Activated naive CD4-positive, alpha-beta T cell treated with anti-CD3 and anti-CD28 coated beads, Interleukin-2, amount 50 U/mL, for 72 hours (primary cell): Measurements from ENCODE around the gene PAM. TPM values are rescaled to one million over a fixed set of nuclear protein-coding genes. Genes with fewer than 3 reads are reported as not detected.
A peak's percentile ranks its signal among the peaks of the same experiment; 100 is the strongest.
"Not testable (repeated sequence)": the region's sequence is repeated elsewhere in the genome, so short reads cannot be mapped to it uniquely, and the experiment has no call there.

ENCODE experiments used
- ATAC-seq, 2 donors: fragments of 150-1000 bp; cut with Tn5 transposase; 2 replicates each; pipeline ENCODE4 v1.10.0; 2021; ENCODE audit warnings: mild to moderate bottlenecking in 2 of 2, moderate library complexity in 2 of 2
- DNase-seq, 2 donors: peaks; one replicate each; pipeline ENCODE4 v3.0.0; 2021 to 2022; ENCODE audit warnings: low spot score in 2 of 2
- H3K27ac Mint-ChIP-seq, 2 donors: one replicate each; pipeline ENCODE4 v1.8.0; 2022; ENCODE audit warnings: mild to moderate bottlenecking in 2 of 2, mixed read lengths in 2 of 2
- H3K36me3 Mint-ChIP-seq, 2 donors: one replicate each; pipeline ENCODE4 v1.8.0; 2022; ENCODE audit warnings: mixed read lengths in 2 of 2
- H3K9me3 Mint-ChIP-seq, 2 donors: one replicate each; pipeline ENCODE4 v1.8.0; 2022; ENCODE audit warnings: mixed read lengths in 2 of 2
- total RNA-seq, 2 donors: library from RNA; stranded (reverse); gene quantifications; one replicate each; pipeline ENCODE4 v1.2.3, GENCODE V29; 2022

The PAM gene
- total RNA-seq, 2 donors from 2014 or later, result 14.2 to 88.0 TPM

DNA sequence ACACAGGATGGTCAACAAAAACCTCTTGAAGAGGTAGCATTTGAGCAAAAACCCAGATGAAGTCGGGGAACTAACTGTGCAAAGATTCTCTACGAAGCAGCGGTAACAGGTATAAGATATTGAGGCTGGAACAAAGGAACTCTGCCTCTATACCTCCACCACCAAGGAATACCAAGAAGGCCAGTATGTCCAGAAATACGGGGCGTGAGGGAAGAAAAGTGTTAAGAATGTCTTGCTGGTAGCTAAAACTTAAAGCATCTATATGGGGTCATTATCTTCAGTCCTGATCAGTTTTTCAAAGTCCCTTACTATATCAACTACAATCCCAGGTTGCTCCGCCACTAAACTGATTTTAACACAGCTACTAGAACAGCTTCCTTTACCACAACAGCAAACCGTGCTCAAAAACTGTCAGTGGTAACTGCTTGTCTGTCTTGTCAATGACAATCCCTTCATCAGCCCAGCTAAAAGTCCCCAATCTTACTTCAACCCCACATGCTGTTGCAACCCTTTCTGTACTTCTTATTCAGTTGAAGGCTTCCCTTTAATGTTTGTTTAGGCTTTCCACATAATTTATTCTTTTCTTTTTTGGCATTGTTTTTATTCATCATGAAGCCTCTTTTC lies 9.4 kb downstream of the PAM start:
- Mint-ChIP-seq H3K27ac (peak overlapping the region; percentile 31 to 56), H3K9me3 (no peaks in the 10 kb centered on the region), H3K36me3 (peaks cover 5 to 25% of the 10 kb centered on the region in 2 donors)
- no peak for DNase-seq
- ATAC-seq, result peak in 1 of 2 donors; percentile 20

DNA sequence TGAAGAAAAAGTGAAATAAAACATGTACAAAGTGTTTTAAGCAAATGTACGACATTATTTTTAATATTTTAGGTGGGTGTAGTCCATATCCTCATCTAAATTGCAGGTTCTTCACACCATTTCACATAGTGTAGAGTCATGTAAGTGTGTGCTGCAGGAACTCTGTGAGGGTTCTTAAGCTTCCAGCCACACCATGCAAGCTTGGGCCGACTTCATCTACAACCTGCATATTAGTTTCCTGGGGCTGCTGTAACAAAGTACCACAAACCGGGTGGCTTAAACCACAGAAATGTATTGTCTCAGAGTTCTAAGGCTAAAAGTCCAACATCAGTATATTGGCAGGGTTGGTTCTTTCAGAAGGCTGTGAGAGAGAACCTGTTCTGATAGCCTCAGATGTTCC lies 10.2 kb downstream of the PAM start:
- no peak for ATAC-seq
- Mint-ChIP-seq H3K36me3 (peaks cover 5 to 25% of the 10 kb centered on the region in 2 donors), H3K27ac (peak overlapping the region; percentile 31 to 56), H3K9me3 (no peaks in the 10 kb centered on the region)
- DNase-seq, result no peak

DNA sequence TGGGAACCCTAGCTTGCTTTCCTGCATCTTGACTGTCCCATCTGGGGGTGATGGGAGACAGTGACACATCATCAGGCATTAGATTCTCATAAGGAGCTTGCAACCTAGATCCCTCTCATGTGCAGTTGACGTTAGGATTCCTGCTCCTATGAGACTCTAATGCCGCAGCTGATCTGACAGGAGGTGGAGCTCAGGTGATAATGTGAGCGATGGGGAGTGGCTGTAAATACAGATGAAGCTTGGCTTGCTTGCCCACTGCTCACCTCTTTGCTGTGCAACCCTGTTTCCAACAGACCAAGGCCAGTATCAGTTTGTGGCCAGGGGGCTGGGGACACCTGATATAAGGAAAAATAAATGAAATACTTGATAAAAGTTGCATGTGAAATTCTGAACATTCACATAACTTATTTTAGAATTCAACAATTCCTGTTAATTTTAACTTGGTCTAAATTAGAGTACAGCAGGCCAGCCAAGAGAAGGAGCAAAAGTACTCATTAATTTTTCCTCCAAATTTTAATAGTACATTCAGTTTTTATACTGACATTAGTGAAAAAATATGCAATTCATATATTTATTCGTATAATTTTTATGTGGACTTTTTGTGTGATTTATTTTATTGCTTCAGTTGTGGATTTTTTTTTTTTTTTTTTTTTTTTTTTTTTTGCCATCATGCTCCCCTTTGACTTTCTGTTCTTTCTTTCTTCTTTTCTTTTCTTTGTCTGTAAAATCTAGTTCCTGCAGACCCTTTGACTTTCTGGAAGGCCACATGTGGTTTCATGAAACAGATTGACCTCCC lies 11.4 kb downstream of the PAM start:
- DNase-seq, result no peak
- peaks cover 5 to 25% of the 10 kb centered on the region in 2 donors for H3K36me3 Mint-ChIP-seq
- H3K27ac Mint-ChIP-seq, result peak overlapping the region in 1 of 2 donors; percentile 41
- ATAC-seq, result no peak
- no peaks in the 10 kb centered on the region for H3K9me3 Mint-ChIP-seq

DNA sequence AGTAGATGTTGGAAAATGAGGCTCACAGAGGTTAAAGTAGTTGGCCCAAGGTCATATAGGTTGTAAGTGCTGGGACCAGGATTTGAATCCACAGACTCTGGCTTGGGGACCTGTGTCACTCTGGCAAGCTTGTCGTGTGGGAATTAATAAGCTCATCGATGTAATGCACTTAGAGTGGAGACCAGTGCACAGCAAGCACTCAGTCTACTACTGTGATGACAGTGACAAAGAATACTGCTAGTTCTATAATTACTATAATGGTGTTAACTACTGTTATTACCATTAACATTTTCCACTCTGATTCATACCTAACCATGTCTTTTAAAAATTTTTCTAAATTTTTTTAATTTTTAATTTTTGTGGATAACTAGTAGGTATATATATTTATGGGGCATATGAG lies 12.8 kb downstream of the PAM start:
- DNase-seq, result no peak

DNA sequence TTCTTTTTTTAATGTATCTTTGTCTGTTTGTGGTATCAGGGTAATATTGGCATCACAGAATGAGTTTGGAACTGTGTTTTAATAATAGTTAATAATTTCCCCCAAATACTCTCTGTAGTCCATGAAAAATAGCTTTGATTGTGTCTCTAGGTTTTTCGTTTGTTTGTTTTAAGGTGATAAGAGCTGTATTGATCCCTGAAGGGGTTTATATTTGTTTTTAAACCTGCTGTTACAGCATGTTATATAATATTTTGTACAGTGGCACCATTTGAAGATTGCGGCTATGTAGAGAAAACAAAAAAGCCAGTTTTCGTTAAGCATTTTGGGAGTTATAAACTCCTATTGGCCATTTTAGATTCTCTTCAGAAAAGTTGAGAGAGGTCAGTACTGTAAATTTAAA lies 15.7 kb downstream of the PAM start:
- no peak for ATAC-seq
- peaks cover 0 to 7% of the 10 kb centered on the region in 2 donors for H3K9me3 Mint-ChIP-seq
- H3K27ac Mint-ChIP-seq, result peak overlapping the region in 1 of 2 donors; percentile 74
- no peak for DNase-seq
- H3K36me3 Mint-ChIP-seq, result peaks cover 7 to 20% of the 10 kb centered on the region in 2 donors

More for the DNA sequence above, 12.8 kb downstream of the PAM start:
- peak overlapping the region in 1 of 2 donors; percentile 87 for H3K27ac Mint-ChIP-seq
- peak; percentile 88 to 94 for ATAC-seq
- H3K9me3 Mint-ChIP-seq, result no peaks in the 10 kb centered on the region
- peaks cover 5 to 25% of the 10 kb centered on the region in 2 donors for H3K36me3 Mint-ChIP-seq

DNA sequence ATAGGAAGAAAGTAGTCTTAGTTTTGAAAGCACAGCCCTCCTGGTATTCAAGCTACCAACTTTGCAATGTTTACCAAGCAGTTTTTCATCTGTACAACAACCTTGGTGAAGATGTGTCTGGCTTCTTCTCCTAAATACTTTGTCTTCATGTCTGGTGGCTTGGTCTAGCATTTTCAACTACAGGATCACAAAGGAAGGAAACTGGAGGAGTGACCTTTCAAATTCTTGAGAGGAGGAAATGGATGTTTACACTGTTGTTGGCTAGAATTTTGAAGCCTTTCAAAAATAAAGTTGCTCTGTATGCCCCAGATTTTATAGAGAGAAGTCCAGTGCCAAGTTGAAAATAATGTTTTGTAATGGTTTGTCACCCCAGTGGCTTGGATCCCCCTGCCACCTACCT lies 16.3 kb downstream of the PAM start:
- H3K36me3 Mint-ChIP-seq, result peaks cover 10 to 24% of the 10 kb centered on the region in 2 donors
- peaks cover 0 to 7% of the 10 kb centered on the region in 2 donors for H3K9me3 Mint-ChIP-seq
- H3K27ac Mint-ChIP-seq, result peak overlapping the region; percentile 5 to 74
- ATAC-seq (no peak), DNase-seq (no peak)

DNA sequence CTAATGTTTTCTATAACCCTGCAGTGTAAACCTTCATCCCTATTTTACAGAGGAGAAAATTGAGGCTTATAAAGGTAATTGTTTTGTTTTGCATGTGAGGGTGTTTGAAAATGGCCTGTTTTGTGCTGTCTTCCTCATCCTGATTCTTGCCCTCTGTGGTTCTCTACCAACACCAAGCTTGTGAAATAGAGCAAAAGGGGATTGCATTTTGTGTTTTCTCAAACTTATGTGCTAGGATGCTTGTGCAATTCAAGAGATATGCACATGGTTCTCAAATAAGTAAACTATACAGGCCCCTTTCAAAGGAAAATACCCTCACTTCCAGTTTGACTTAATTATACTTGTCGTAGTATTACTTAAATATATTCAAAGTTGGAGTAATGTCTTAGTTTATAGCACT lies 17.2 kb downstream of the PAM start:
- H3K9me3 Mint-ChIP-seq, result peaks cover 0 to 7% of the 10 kb centered on the region in 2 donors
- peak overlapping the region; percentile 38 to 74 for H3K27ac Mint-ChIP-seq
- H3K36me3 Mint-ChIP-seq, result peaks cover 10 to 17% of the 10 kb centered on the region in 2 donors
- DNase-seq (no peak), ATAC-seq (no peak)

DNA sequence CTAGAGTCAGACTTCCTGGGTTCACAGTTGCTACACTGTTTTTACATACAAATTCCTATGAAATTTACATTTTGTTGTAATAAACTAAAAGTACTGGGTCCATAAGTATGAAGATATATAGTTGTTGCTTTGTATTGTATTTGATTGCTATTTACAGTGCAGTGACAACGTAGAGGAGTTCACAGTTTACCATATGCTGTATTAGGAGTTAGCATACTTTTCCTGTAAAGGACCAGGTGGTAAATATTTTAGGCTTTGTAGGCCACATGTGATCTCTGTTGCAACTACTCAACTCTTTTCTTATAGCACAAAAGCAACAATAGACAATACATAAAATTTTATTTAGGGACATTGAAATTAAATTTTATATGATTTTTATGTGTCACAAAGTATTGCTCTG lies 18.0 kb downstream of the PAM start:
- DNase-seq, result no peak
- no peak overlapping the region for H3K27ac Mint-ChIP-seq
- H3K9me3 Mint-ChIP-seq, result peaks cover 0 to 7% of the 10 kb centered on the region in 2 donors
- H3K36me3 Mint-ChIP-seq, result peaks cover 11 to 17% of the 10 kb centered on the region in 2 donors
- ATAC-seq, result no peak

DNA sequence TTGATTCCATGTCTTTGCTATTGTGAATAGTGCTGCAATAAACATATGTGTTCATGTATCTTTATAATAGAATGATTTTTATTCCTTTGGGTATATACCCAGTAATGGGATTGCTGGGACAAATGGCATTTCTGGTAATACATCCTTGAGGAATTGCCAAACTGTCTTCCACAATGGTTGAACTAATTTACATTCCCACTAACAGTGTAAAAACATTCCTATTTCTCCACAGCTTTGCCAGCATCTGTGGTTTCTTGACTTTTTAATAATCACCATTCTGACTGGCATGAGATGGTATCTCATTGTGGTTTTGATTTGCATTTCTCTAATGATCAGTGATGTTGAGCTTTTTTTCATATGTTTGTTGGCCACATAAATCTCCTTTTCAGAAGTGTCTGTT lies 20.7 kb downstream of the PAM start:
- not testable (repeated sequence) for ATAC-seq, H3K9me3 Mint-ChIP-seq, H3K27ac Mint-ChIP-seq, DNase-seq
- peaks cover 14 to 17% of the 10 kb centered on the region in 2 donors for H3K36me3 Mint-ChIP-seq

DNA sequence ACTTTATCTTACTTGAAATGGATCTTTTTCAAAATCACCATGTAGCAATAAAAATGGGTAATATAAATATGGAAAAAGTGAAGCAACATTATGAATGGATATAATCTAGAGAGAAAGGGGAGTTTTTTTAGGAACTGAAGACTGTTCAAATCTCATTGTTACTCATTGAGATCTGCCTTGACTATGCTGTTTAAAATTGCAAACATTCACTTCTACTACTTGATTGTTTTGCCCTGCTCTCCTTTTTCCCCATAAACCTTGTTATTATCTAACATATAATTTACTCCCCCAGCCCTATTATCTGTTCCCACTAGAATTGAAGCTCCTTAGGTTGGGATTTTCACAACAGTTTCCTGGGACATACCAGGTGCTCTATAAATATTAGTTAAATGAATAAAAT lies 22.0 kb downstream of the PAM start:
- peaks cover 0 to 7% of the 10 kb centered on the region in 2 donors for H3K9me3 Mint-ChIP-seq
- peak overlapping the region in 1 of 2 donors; percentile 81 for H3K27ac Mint-ChIP-seq
- DNase-seq, result no peak
- H3K36me3 Mint-ChIP-seq, result peaks cover 14 to 17% of the 10 kb centered on the region in 2 donors
- no peak for ATAC-seq

DNA sequence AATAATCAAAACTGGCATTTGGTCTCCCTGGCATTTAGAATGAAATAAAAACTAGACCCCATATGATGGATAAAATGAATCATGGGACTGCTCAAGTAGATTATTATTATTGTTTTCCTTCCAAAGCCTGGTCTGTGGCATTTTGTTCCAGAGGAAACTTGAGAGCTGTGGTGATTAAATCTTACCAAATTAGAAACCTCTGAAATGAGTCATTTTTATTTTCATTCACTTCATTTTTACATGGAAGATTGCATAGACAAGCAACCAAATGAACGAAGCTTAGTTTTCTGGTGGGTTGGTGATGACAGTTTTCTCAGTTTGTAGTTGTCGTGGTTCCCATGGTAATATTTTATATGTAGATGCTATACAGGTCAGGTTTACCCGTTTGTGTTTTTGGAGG lies 23.4 kb downstream of the PAM start:
- Mint-ChIP-seq H3K36me3 (peaks cover 19 to 28% of the 10 kb centered on the region in 2 donors), H3K9me3 (peaks cover 0 to 7% of the 10 kb centered on the region in 2 donors), H3K27ac (peak overlapping the region; percentile 87 to 97)
- peak; percentile 85 to 95 for ATAC-seq
- no peak for DNase-seq

DNA sequence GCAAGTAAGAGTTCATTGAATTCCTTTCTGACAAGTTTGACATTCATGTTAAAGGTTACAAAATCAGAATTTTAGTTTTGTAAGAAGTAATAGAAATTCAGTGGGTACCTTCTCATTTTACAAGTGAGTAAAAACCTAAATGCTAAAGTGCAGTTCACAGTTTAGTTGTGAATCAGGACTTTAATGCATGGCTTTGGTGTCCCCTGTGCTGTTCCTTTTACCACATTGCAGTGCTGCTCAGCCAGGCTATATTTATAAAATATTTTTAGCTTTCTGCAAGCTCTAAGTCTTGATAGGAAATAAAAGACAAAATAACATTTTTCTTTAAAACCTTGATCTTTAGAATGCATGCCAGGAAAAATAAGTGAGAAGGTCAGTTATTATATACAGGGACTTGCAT lies 26.3 kb downstream of the PAM start:
- ATAC-seq, result peak in 1 of 2 donors; percentile 33
- peaks cover 10 to 32% of the 10 kb centered on the region in 2 donors for H3K36me3 Mint-ChIP-seq
- H3K27ac Mint-ChIP-seq, result peak overlapping the region in 1 of 2 donors; percentile 87
- H3K9me3 Mint-ChIP-seq, result peaks cover 0 to 5% of the 10 kb centered on the region in 2 donors
- DNase-seq, result no peak

DNA sequence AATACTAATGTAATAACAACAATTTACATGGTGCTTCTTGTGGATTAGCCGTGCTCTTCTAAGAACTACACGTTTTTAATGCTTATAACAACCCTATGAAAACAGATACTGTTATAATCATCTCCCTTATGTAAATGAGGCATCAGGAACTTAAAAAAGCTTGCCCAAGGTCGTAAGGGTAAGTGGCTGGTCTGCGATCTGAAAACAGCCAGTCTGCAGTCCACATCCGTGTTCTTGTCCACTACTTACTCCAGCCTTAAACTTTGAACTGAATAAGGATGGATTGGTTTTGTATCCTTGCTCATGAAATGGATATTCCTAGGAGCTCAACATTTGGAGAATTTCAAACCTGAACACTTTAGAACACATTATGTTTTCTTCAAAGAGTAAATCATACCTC lies 26.7 kb downstream of the PAM start:
- ATAC-seq, result no peak
- peaks cover 10 to 31% of the 10 kb centered on the region in 2 donors for H3K36me3 Mint-ChIP-seq
- no peak for DNase-seq

DNA sequence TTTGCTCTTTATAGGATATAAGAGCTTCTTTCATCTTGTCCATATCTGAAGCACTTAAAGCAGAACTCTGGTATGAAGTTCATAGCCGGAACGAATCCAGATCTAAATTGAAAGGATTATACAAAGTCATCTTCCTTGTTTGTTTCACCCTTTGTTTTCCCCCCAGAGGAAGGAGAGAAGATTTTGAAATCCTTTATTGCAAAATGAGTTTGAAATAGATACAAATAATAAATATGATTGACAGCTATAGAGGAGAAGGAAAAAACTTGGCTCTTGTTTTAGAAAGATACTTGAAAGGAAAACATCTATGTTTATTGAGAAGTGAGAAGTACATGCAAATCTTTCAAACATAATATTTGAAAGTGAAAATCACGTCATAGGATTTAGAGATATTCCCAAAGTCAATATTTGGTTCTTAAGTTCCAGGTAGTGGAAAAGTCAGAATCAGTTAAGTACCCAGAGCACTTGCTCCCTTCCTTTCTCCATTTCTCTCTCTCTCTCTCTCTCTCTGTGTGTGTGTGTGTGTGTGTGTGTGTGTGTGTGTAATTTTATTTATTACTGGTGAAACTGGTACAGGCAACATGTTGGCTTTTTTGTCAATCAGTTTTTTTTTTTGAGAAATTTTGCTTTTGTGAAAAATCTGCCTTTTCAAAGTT lies 27.2 kb downstream of the PAM start:
- ATAC-seq (no peak), DNase-seq (no peak)
- Mint-ChIP-seq H3K9me3 (peaks cover 0 to 5% of the 10 kb centered on the region in 2 donors), H3K27ac (no peak overlapping the region), H3K36me3 (peaks cover 10 to 31% of the 10 kb centered on the region in 2 donors)

More for the DNA sequence above, 26.7 kb downstream of the PAM start:
- H3K27ac Mint-ChIP-seq, result no peak overlapping the region
- H3K9me3 Mint-ChIP-seq, result peaks cover 0 to 5% of the 10 kb centered on the region in 2 donors

DNA sequence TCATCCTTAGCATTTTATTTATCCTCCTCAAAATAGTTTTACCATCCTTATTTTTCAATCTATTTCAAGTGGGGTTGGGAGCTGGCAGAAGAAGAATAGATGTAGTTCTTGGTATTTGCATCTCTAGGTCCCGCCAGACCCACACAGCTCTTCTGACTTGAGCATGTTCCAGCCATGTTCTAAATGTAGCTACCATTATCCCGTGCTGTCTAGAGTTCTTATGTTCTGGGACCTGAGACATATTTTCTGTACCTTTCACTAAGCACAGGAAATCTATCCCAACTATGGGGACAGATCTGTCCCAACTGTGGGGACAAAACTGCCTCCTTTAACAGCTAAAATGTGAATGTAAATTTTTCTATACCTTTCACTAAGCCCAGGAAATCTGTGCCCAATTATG lies 32.0 kb downstream of the PAM start:
- no peak overlapping the region for H3K27ac Mint-ChIP-seq
- no peak for ATAC-seq

DNA sequence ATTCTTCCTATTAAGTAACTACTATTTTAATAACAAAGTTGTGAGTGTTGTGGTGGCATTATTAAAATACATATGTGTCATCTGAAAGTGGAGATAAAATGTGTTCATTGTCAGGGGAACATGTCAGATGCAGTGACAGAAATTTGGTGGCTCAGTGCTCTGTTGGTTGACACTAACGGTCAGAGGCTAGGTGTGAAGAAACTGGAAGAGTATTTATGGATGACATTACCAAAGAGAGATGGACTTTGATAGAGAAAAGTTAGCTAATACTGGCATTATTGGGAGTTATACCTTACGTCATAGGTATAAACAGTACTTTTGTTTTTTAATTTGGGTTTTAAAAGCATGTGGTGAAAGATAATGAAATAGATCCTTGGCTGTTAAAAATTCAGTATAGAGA lies 33.7 kb downstream of the PAM start:
- Mint-ChIP-seq H3K27ac (no peak overlapping the region), H3K36me3 (peaks cover 0 to 16% of the 10 kb centered on the region in 2 donors), H3K9me3 (peaks cover 0 to 5% of the 10 kb centered on the region in 2 donors)
- DNase-seq (no peak), ATAC-seq (no peak)

More for the DNA sequence above, 32.0 kb downstream of the PAM start:
- peaks cover 0 to 5% of the 10 kb centered on the region in 2 donors for H3K9me3 Mint-ChIP-seq
- DNase-seq, result no peak
- peaks cover 5 to 31% of the 10 kb centered on the region in 2 donors for H3K36me3 Mint-ChIP-seq

DNA sequence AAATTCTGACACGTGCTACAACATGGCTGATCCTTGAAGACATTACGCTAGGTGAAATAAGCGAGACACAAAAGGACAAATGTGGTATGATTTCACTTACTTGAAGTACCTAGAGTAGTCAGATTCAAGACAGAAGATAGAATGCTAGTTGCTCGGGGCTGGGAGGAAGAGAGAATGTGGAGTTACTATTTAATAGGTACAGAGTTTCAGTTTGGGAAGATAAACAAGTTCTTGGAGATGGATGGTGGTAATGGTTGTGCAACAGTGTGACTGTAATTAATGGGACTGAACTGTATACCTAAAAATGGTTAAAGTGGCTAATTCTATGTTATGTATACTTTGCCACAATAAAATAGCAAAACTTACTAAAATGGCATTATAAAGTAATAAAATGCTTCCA lies 34.4 kb downstream of the PAM start:
- no peak overlapping the region for H3K27ac Mint-ChIP-seq
- ATAC-seq (no peak), DNase-seq (no peak)
- H3K36me3 Mint-ChIP-seq, result peaks cover 0 to 9% of the 10 kb centered on the region in 2 donors
- H3K9me3 Mint-ChIP-seq, result no peaks in the 10 kb centered on the region
